ENCODE data around the gene NTNG1. TPM values are rescaled to one million over a fixed set of nuclear protein-coding genes. Genes with fewer than 3 reads are reported as not detected.
A peak's percentile ranks its signal among the peaks of the same experiment; 100 is the strongest.

The NTNG1 gene
- total RNA-seq, 1 donor from 2014 or later, result 8.1 TPM

DNA sequence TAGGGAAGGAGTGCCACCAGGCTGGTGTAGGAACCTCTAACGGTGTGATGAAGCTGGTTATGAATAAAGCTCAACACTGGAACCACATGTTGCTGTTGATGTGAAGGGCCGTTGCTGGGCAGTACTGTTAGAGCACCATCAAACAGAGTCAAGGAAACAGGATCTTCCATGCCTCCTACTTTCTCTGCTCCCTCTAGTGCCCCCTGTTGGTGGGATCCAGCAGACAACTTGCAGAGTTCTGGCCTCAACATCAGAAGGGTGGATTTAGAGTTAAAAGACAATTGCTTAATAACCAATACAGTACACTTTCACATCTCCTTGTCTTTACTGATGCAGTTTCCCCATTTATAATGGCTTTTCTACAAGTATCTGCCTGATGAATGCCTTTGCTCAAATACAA, 336.4 kb downstream of the NTNG1 start:
- Histone ChIP-seq H3K27me3 (ENCODE audit: insufficient read depth, low read length) (no peaks in the 10 kb centered on the region), H3K4me1 (ENCODE audit: insufficient read depth, low read length) (peaks cover 6% of the 10 kb centered on the region), H4K20me1 (ENCODE audit: insufficient read depth, low read length) (no peaks in the 10 kb centered on the region), H3K36me3 (ENCODE audit: insufficient read depth, low read length) (no peaks in the 10 kb centered on the region), H3K27ac (ENCODE audit: low read depth, low read length) (no peak overlapping the region), H2AFZ (ENCODE audit: low read depth, low read length) (no peak overlapping the region), H3K4me2 (ENCODE audit: low read length) (no peak overlapping the region), H3K4me3 (ENCODE audit: insufficient read depth, low read depth, low read length) (no peak overlapping the region), H3K9ac (ENCODE audit: low read length) (no peak overlapping the region), H3K79me2 (ENCODE audit: insufficient read depth, low read length) (no peaks in the 10 kb centered on the region), H3K9me3 (ENCODE audit: insufficient read depth, low read depth, low read length) (no peaks in the 10 kb centered on the region)
- no peak overlapping the region for H3K4me3 Mint-ChIP-seq (ENCODE audit: unreplicated experiment)
- DNase-seq (ENCODE audit: low read depth) (no peak), FAIRE-seq (no peak)
- no peak overlapping the region for H3K27ac Mint-ChIP-seq (ENCODE audit: unreplicated experiment)
- no peak for TF ChIP-seq EZH2 (IDR thresholded peaks at IDR 0.05; ENCODE audit: insufficient read depth, low read length)
- TF ChIP-seq, protein P1, sequence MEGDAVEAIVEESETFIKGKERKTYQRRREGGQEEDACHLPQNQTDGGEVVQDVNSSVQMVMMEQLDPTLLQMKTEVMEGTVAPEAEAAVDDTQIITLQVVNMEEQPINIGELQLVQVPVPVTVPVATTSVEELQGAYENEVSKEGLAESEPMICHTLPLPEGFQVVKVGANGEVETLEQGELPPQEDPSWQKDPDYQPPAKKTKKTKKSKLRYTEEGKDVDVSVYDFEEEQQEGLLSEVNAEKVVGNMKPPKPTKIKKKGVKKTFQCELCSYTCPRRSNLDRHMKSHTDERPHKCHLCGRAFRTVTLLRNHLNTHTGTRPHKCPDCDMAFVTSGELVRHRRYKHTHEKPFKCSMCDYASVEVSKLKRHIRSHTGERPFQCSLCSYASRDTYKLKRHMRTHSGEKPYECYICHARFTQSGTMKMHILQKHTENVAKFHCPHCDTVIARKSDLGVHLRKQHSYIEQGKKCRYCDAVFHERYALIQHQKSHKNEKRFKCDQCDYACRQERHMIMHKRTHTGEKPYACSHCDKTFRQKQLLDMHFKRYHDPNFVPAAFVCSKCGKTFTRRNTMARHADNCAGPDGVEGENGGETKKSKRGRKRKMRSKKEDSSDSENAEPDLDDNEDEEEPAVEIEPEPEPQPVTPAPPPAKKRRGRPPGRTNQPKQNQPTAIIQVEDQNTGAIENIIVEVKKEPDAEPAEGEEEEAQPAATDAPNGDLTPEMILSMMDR (IDR thresholded peaks at IDR 0.05; ENCODE audit: insufficient read depth, low read depth, low read length), result no peak
- no peaks in the 10 kb centered on the region for H3K9me3 Mint-ChIP-seq (ENCODE audit: unreplicated experiment)
- H3K4me1 Mint-ChIP-seq (ENCODE audit: low read depth, unreplicated experiment), result no peaks in the 10 kb centered on the region
- H3K36me3 Mint-ChIP-seq (ENCODE audit: low read depth, unreplicated experiment), result no peaks in the 10 kb centered on the region
- no peaks in the 10 kb centered on the region for H3K27me3 Mint-ChIP-seq (ENCODE audit: low read depth, unreplicated experiment)

DNA sequence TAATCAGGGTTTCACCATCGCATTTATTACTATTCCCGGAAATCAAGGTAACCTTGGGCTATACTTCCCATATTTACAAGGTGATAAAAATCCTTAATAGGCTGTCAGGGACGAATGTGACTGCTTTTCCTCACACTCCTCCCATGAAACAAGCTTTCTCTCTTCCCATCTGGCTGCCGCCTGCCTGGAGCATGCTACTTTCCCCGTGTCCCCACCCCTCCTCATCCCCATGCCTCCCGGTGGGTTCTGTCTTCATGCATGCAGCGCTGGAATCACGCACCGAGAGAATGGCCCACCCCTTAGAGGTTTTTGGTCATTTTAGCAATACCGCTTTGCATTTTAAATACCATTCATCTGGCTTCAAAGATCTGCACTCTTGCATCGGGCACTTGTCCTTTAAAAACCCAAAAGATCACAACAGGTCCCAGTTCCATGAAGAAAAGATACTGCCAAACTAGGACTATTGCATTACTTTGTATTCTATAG, 339.1 kb downstream of the NTNG1 start:
- H3K36me3 Mint-ChIP-seq (ENCODE audit: low read depth, unreplicated experiment), result no peaks in the 10 kb centered on the region
- Histone ChIP-seq H3K9ac (ENCODE audit: low read length) (no peak overlapping the region), H3K4me3 (ENCODE audit: insufficient read depth, low read depth, low read length) (no peak overlapping the region), H3K27me3 (ENCODE audit: insufficient read depth, low read length) (no peaks in the 10 kb centered on the region), H3K79me2 (ENCODE audit: insufficient read depth, low read length) (no peaks in the 10 kb centered on the region), H3K36me3 (ENCODE audit: insufficient read depth, low read length) (no peaks in the 10 kb centered on the region), H2AFZ (ENCODE audit: low read depth, low read length) (no peak overlapping the region), H3K4me2 (ENCODE audit: low read length) (peak overlapping the region; percentile 75), H3K27ac (ENCODE audit: low read depth, low read length) (no peak overlapping the region), H3K4me1 (ENCODE audit: insufficient read depth, low read length) (peaks cover 6% of the 10 kb centered on the region), H4K20me1 (ENCODE audit: insufficient read depth, low read length) (no peaks in the 10 kb centered on the region), H3K9me3 (ENCODE audit: insufficient read depth, low read depth, low read length) (no peaks in the 10 kb centered on the region)
- no peaks in the 10 kb centered on the region for H3K27me3 Mint-ChIP-seq (ENCODE audit: low read depth, unreplicated experiment)
- no peak overlapping the region for H3K4me3 Mint-ChIP-seq (ENCODE audit: unreplicated experiment)
- FAIRE-seq, result no peak
- TF ChIP-seq EZH2 (IDR thresholded peaks at IDR 0.05; ENCODE audit: insufficient read depth, low read length), result no peak
- TF ChIP-seq, protein P1 (IDR thresholded peaks at IDR 0.05; ENCODE audit: insufficient read depth, low read depth, low read length), result no peak
- no peaks in the 10 kb centered on the region for H3K9me3 Mint-ChIP-seq (ENCODE audit: unreplicated experiment)
- no peak for DNase-seq (ENCODE audit: low read depth)
- no peak overlapping the region for H3K27ac Mint-ChIP-seq (ENCODE audit: unreplicated experiment)
- no peaks in the 10 kb centered on the region for H3K4me1 Mint-ChIP-seq (ENCODE audit: low read depth, unreplicated experiment)

DNA sequence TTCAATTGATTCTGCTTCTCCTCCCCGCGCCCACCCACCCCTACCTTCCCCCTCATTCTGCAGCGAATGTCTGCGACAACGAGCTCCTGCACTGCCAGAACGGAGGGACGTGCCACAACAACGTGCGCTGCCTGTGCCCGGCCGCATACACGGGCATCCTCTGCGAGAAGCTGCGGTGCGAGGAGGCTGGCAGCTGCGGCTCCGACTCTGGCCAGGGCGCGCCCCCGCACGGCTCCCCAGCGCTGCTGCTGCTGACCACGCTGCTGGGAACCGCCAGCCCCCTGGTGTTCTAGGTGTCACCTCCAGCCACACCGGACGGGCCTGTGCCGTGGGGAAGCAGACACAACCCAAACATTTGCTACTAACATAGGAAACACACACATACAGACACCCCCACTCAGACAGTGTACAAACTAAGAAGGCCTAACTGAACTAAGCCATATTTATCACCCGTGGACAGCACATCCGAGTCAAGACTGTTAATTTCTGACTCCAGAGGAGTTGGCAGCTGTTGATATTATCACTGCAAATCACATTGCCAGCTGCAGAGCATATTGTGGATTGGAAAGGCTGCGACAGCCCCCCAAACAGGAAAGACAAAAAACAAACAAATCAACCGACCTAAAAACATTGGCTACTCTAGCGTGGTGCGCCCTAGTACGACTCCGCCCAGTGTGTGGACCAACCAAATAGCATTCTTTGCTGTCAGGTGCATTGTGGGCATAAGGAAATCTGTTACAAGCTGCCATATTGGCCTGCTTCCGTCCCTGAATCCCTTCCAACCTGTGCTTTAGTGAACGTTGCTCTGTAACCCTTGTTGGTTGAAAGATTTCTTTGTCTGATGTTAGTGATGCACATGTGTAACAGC, 339.9 kb downstream of the NTNG1 start:
- FAIRE-seq (no peak), DNase-seq (ENCODE audit: low read depth) (peak; percentile 12)
- Mint-ChIP-seq H3K4me3 (ENCODE audit: unreplicated experiment) (no peak overlapping the region), H3K4me1 (ENCODE audit: low read depth, unreplicated experiment) (no peaks in the 10 kb centered on the region), H3K27me3 (ENCODE audit: low read depth, unreplicated experiment) (no peaks in the 10 kb centered on the region), H3K9me3 (ENCODE audit: unreplicated experiment) (no peaks in the 10 kb centered on the region), H3K36me3 (ENCODE audit: low read depth, unreplicated experiment) (no peaks in the 10 kb centered on the region), H3K27ac (ENCODE audit: unreplicated experiment) (no peak overlapping the region)
- Histone ChIP-seq H3K27me3 (ENCODE audit: insufficient read depth, low read length) (no peaks in the 10 kb centered on the region), H3K9me3 (ENCODE audit: insufficient read depth, low read depth, low read length) (no peaks in the 10 kb centered on the region), H4K20me1 (ENCODE audit: insufficient read depth, low read length) (no peaks in the 10 kb centered on the region), H3K36me3 (ENCODE audit: insufficient read depth, low read length) (no peaks in the 10 kb centered on the region), H3K9ac (ENCODE audit: low read length) (no peak overlapping the region), H3K79me2 (ENCODE audit: insufficient read depth, low read length) (no peaks in the 10 kb centered on the region), H2AFZ (ENCODE audit: low read depth, low read length) (peak overlapping the region; percentile 70), H3K4me2 (ENCODE audit: low read length) (peak overlapping the region; percentile 75), H3K4me1 (ENCODE audit: insufficient read depth, low read length) (peaks cover 6% of the 10 kb centered on the region), H3K4me3 (ENCODE audit: insufficient read depth, low read depth, low read length) (no peak overlapping the region), H3K27ac (ENCODE audit: low read depth, low read length) (no peak overlapping the region)
- no peak for TF ChIP-seq EZH2 (IDR thresholded peaks at IDR 0.05; ENCODE audit: insufficient read depth, low read length)
- TF ChIP-seq, protein P1 (IDR thresholded peaks at IDR 0.05; ENCODE audit: insufficient read depth, low read depth, low read length), result no peak
